ENCODE results near the gene UGT2B10.

The UGT2B10 gene

DNA sequence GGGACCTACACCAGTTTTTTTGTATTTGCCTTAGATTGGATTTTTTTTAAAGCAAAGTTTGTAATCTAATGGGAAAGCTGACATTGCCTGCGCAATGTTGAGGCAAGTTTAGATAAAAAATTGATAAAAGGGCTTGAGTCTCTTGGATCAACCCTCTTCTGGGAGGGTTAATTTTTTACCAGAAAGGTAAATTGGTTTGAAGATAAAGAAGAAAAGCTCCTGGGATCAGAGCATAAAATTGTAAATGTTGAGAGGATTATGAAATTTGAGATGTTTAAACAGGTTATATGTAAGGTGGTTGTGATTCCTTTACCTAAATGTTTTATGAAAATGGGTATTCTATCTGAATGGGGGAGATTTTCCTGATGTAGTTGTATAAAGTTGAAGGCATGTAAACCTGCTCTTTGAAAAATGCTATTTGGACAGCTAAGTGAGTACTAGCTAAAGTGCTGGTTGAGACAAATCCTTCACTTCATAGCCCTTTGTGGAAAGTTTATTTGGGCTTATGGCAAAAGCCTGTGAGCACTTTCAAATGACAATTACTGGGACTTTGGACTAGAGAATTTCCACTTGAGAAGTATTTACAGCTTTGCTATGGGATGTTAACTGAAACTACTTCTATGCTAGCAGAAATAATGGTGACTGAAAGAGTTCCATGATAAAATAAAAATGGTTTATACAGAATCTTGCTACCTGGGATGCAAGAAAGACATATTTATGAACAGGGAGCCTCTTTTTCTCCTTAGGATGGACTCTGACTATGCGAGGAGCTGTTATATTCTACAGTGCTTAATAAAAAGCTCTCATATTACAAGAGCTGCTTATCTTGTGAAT, 56.2 kb downstream of the UGT2B10 start:
- DNase-seq (ENCODE audit: low read depth, low spot score) = no peak

DNA sequence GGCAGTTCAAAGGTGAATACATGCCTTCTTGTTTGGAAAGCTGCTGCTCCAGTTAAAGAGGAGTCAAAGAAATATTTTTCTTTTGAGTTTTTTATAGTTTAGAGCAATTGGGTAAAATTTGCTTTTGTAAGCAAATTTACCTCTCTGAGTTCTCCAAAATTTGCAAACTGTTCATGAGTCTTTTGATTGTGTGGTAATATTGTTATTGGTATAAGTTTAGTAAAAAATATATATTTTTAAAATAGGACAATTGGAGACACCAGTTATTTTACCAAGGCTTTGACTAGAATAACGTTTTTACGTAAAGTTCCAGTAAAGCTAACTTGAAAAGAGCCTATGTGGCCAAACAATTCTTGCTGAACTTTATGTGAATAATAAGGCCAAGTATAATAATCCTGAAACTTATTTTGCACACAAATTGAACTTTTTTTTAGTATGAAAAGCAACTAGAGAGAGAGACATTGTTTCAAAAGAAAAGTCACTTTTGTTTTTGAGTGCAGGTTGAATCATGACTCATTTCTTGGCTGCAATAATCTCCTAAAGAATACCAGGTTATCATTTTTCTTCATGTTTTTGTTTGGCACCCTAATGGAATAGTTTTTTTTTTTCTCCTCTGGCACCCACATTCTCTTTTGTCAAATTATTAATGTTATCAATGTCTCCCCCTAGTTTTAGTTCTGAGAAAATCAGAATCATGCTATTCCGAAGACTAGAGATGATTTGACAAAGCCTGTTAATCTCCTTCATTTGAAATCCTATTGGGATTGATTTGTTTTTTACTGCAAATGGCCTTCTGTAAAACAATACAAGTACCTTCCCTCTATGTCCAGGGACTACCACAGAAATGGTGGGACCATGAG, 57.1 kb downstream of the UGT2B10 start:
- DNase-seq (ENCODE audit: low read depth, low spot score) = no peak

DNA sequence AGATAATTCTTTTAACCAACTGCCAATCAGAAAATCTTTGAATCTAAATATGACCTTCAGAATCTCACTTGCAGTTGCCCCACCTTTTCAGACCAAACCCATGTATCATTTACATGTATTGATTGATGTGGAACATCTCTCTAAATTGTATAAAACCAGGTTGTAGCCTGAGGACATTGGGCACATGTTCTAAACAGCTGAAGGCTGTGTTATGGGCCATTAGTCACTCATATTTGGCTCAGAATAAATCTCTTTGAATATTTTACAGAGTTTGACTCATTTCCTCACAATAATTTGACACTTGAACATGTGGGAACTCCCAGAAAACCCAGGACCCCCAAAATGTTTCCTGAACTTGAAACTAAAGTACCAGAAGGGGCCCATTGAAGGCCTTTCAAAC, 58.7 kb downstream of the UGT2B10 start:
- no peak for DNase-seq (ENCODE audit: low read depth, low spot score)

DNA sequence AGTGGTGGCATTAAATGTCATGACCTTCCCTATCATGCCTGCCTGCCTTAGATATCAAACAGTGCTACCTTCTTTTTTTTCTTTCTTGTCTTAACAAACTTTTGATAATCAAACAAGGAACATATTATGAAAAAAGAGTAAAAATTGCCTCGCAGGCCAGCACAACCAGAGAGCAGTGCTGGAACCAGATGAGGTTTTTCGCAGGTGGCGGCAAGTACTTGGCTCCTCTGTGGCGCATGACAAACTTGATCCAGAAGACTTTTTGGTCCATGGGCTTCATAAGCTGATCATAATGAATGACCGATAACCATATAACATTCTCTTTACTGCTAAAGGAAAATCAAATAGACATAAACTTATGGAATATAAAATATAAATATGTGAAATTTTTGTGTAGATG, 61.8 kb downstream of the UGT2B10 start:
- no peak for DNase-seq (ENCODE audit: low read depth, low spot score)

DNA sequence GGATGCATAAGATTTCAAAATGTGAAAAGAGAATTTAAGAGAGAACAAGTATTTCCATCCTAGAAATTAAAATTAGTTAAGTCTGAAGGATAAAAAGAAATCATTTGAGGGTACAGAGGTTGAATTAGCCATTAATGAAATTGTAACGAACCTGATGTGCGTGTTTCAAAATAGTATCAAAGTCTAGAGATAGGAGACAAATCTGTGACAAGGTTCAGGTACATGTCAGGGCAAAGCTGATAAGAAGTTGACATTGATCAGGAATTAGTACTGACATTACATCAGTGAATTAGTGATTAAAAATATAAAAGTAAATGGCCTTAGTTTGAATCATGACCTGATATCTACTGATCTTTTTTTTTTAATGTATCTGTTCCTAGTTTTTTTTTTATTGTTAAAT, 62.3 kb downstream of the UGT2B10 start:
- no peak for DNase-seq (ENCODE audit: low read depth, low spot score)

Data from activated naive CD8-positive, alpha-beta T cell treated with anti-CD3 and anti-CD28 coated beads, Interleukin-2, amount 50 U/mL, for 16 hours (primary cell).